ENCODE data around the gene TRIM62.

DNA sequence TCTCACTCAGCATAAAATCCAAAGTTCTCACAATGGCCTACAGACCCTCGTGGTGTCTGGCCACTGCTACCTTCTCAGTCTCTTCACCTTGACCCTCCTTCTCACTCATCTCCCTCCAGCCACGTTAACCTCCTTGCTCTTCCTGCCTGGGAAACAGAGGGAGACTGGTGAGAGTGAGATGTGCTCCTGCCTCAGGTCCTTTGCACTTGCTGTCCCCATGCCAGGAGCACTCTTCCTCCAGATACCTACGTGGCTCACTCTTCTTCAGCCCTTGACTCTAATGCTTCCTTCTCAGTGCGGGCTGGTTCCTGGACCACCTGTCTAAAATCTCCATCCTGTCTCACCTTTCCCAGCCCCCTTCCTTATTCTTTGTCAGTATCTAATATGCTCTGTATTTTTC is 24.7 kb downstream of the TRIM62 start:
- TF ChIP-seq EZH2 (IDR thresholded peaks at IDR 0.05; ENCODE audit: borderline replicate concordance, low read length): no peak
- TF ChIP-seq, protein P1, sequence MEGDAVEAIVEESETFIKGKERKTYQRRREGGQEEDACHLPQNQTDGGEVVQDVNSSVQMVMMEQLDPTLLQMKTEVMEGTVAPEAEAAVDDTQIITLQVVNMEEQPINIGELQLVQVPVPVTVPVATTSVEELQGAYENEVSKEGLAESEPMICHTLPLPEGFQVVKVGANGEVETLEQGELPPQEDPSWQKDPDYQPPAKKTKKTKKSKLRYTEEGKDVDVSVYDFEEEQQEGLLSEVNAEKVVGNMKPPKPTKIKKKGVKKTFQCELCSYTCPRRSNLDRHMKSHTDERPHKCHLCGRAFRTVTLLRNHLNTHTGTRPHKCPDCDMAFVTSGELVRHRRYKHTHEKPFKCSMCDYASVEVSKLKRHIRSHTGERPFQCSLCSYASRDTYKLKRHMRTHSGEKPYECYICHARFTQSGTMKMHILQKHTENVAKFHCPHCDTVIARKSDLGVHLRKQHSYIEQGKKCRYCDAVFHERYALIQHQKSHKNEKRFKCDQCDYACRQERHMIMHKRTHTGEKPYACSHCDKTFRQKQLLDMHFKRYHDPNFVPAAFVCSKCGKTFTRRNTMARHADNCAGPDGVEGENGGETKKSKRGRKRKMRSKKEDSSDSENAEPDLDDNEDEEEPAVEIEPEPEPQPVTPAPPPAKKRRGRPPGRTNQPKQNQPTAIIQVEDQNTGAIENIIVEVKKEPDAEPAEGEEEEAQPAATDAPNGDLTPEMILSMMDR (conservative IDR thresholded peaks at IDR 0.05 in 1 of 2, IDR thresholded peaks at IDR 0.05 in 1 of 2; ENCODE audit: extremely low read depth in 1 of 2, insufficient read depth in 1 of 2, low read depth in 1 of 2, low read length in 2 of 2): no peak
